Activated CD4-positive, alpha-beta memory T cell treated with anti-CD3 and anti-CD28 coated beads for 36 hours (primary cell): ENCODE data around the gene CD46. TPM values are rescaled to one million over a fixed set of nuclear protein-coding genes. Genes with fewer than 3 reads are reported as not detected.
"Not testable (repeated sequence)": the region's sequence is repeated elsewhere in the genome, so short reads cannot be mapped to it uniquely, and the experiment has no call there.

Experiments
- CTCF ChIA-PET: fragments of 350-600 bp; sonication (Branson Sonifier 250); formaldehyde crosslinking; loops from one replicate; lab custom pipeline; 2021; ENCODE audit warnings: antibody characterized with exemption, inconsistent platforms; lab: Charles Lee
- POLR2A ChIA-PET: fragments of 350-600 bp; sonication (Branson Sonifier 250); formaldehyde crosslinking; loops from one replicate; lab custom pipeline; 2021; ENCODE audit warnings: antibody characterized with exemption; lab: Charles Lee
- DNase-seq: peaks from one replicate; pipeline ENCODE4 v3.0.0-alpha.2; 2020
- H3K27ac Mint-ChIP-seq: one replicate; pipeline ENCODE4 v1.8.0; 2021; ENCODE audit warnings: mixed read lengths
- H3K27me3 Mint-ChIP-seq: one replicate; pipeline ENCODE4 v1.8.0; 2021; ENCODE audit warnings: mixed read lengths
- H3K36me3 Mint-ChIP-seq: one replicate; pipeline ENCODE4 v1.8.0; 2021; ENCODE audit warnings: mixed read lengths
- H3K4me1 Mint-ChIP-seq: one replicate; pipeline ENCODE4 v1.8.0; 2021; ENCODE audit warnings: low read depth, mixed read lengths
- H3K4me3 Mint-ChIP-seq: one replicate; pipeline ENCODE4 v1.8.0; 2021; ENCODE audit warnings: mild to moderate bottlenecking, mixed read lengths
- H3K9me3 Mint-ChIP-seq: one replicate; pipeline ENCODE4 v1.8.0; 2021; ENCODE audit warnings: mixed read lengths
- intact Hi-C: fragments of 100-400 bp; cut with micrococcal nuclease; formaldehyde crosslinking; loops from one replicate; pipeline ENCODE4 v1.15.1; 2023
- total RNA-seq, 2 experiments: library from RNA; stranded (reverse); gene quantifications; one replicate each; pipeline ENCODE4 v1.2.3, GENCODE V29; 2021

The CD46 gene
- total RNA-seq, 2 experiments from 2014 or later: 94.6 to 96.9 TPM

DNA sequence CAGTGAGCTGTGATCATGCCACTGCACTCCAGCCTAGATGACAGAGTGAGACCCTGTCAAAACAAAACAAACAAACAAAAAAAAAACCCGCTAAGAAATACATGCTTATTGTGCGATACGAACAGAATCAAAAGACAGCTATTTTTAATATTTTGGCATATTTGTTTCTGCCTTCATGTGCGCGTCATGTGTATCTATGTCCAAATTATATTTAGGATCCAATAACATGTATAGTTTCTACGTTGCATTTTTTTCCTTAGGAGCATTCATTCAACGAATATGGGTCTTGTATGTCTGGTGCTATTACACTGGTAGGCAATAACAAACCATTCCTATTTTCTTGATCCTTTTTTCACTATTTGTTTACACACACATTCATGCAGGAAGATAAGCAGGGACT, 1.8 kb downstream of the CD46 start:
- peaks cover 13% of the 10 kb centered on the region for H3K36me3 Mint-ChIP-seq
- no peak overlapping the region for H3K4me3 Mint-ChIP-seq
- intact Hi-C loops: loop anchor here (2.0 to 5.0 kb wide), 3 partner anchors 43 to 431 kb away; partner anchors contain the start of gene CD55
- no peaks in the 10 kb centered on the region for H3K9me3 Mint-ChIP-seq
- peaks cover 68% of the 10 kb centered on the region for H3K4me1 Mint-ChIP-seq
- DNase-seq: no peak
- H3K27me3 Mint-ChIP-seq: no peaks in the 10 kb centered on the region
- ChIA-PET POLR2A (interaction anchor here (2.1 kb wide), 1 partner anchor 70 kb away, joined by 7 read pairs; no protein-coding TSS in a partner anchor), CTCF (interaction anchor here (1.3 to 2.1 kb wide), 2 partner anchors 44 to 70 kb away, joined by 4 to 12 read pairs; no protein-coding TSS in a partner anchor)
- H3K27ac Mint-ChIP-seq: no peak overlapping the region

DNA sequence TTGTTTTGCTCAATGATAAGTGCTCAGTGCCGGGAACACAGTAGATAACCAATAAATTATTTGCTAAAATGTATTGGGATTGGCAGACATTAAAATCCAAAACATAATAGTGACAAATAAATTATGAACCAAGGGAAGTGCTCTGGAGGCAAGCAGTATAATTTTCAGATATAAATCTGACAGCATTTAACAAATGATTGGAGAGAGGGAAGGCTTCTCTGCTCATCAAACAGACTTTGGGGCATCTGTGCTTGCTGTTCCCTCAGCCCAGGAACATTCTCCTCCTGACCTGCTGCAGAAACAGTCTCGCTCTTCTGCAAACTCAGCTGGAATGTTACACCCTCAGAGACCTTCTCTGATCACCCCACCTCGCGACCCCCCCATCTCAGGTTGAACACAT, 2.2 kb downstream of the CD46 start:
- no peaks in the 10 kb centered on the region for H3K9me3 Mint-ChIP-seq
- no peak overlapping the region for H3K27ac Mint-ChIP-seq
- H3K27me3 Mint-ChIP-seq: no peaks in the 10 kb centered on the region
- H3K36me3 Mint-ChIP-seq: peaks cover 13% of the 10 kb centered on the region
- DNase-seq: no peak
- no peak overlapping the region for H3K4me3 Mint-ChIP-seq
- peaks cover 64% of the 10 kb centered on the region for H3K4me1 Mint-ChIP-seq
- CTCF ChIA-PET: interaction anchor here (1.3 kb wide), 1 partner anchor 70 kb away, joined by 4 read pairs; no protein-coding TSS in a partner anchor
- POLR2A ChIA-PET: no interaction called here
- intact Hi-C loops: loop anchor here (5.0 kb wide), 2 partner anchors 118 to 432 kb away; partner anchors contain the start of gene CD55

- no peak for DNase-seq
- peaks cover 56% of the 10 kb centered on the region for H3K4me1 Mint-ChIP-seq
- H3K27ac Mint-ChIP-seq: no peak overlapping the region
- intact Hi-C loops: loop anchor here (5.0 kb wide), 2 partner anchors 117 to 433 kb away; partner anchors contain the start of gene CD55
- ChIA-PET CTCF (no interaction called here), POLR2A (no interaction called here)
- H3K27me3 Mint-ChIP-seq: no peaks in the 10 kb centered on the region
- H3K36me3 Mint-ChIP-seq: peaks cover 15% of the 10 kb centered on the region
- no peak overlapping the region for H3K4me3 Mint-ChIP-seq
- H3K9me3 Mint-ChIP-seq: no peaks in the 10 kb centered on the region
Measured at GRCh38 chr1:207754974-207755700, 3.3 kb downstream of the CD46 start.

DNA sequence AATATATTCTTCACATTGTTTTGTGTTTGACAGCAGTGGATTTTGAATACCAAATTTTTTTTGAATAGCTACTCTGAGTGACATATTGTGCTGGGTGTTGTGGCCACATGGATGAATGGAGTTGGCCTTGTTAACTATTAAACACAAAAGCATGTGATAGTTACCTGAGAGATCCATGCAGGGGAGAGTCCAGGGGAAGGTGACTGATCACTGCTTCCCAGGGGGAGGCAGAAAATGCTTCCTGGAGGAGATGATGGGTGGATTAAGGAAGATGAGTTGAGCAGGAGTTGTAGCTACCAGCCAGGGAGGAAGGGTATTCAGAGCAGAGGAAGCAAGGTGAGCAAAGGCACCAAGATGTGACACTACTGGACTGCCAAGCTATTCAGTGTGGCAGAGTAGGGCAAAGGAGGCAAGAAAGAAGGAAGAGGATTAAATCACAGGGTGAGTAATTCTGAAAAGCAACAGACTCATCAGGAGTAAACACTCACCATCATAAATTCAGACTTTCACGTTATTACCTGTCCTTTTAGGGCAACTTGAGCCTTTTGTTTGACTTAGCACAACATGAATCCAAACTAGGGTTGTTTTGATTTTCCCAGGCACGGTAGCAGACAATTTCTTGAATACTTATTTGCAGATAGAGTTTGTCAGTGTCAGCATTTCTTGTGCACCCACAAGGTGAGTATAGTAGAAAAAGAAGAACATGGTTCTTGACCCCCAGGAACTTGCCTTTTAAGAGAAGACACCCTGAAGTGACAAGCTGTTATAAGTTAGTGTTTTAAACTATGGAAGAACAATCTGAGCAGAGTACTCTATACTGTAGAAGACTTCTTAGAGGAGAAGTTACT, 4.2 kb downstream of the CD46 start:
- Mint-ChIP-seq H3K9me3 (no peaks in the 10 kb centered on the region), H3K4me3 (no peak overlapping the region), H3K36me3 (peaks cover 21% of the 10 kb centered on the region), H3K4me1 (peaks cover 49% of the 10 kb centered on the region), H3K27me3 (no peaks in the 10 kb centered on the region), H3K27ac (peak overlapping the region; percentile 4)
- DNase-seq: peak; percentile 16
- POLR2A ChIA-PET: no interaction called here
- intact Hi-C loops: no loop called here
- CTCF ChIA-PET: interaction anchor here (0.6 to 0.8 kb wide), 2 partner anchors 10 to 41 kb away, joined by 4 to 6 read pairs; no protein-coding TSS in a partner anchor

DNA sequence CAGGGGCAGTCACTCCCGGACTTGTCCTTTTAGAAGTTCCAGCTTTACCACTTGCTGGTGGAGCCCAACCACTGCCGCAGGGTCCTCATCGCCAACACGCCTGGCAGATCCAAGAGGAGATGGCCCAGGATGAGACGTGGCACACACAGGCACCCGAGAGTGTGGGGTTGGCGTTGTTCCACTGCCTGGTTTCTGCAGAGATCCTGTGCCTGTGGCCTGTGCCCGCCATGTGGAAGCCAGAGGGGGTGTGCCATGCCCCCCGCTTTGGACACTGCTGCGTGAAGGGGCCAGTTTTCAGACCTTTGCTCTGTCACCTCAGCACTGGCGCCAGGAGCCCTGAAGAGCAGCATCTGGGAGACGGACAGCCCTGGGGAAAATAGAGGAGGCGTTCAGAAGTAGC, 10.8 kb downstream of the CD46 start:
- H3K36me3 Mint-ChIP-seq: peaks cover 56% of the 10 kb centered on the region

GRCh38 chr1:207763091-207763490, 11.2 kb downstream of the CD46 start:
- Mint-ChIP-seq H3K4me1 (peaks cover 3% of the 10 kb centered on the region), H3K27me3 (no peaks in the 10 kb centered on the region), H3K27ac (no peak overlapping the region), H3K9me3 (peaks cover 2% of the 10 kb centered on the region), H3K4me3 (no peak overlapping the region), H3K36me3 (peaks cover 54% of the 10 kb centered on the region)
- POLR2A ChIA-PET: interaction anchor here (0.6 kb wide), 1 partner anchor 22 kb away, joined by 3 read pairs; no protein-coding TSS in a partner anchor
- DNase-seq: no peak
- intact Hi-C loops: no loop called here
- CTCF ChIA-PET: no interaction called here

More for the DNA sequence above, 10.8 kb downstream of the CD46 start:
- Mint-ChIP-seq H3K27ac (no peak overlapping the region), H3K4me1 (peaks cover 6% of the 10 kb centered on the region), H3K4me3 (no peak overlapping the region), H3K9me3 (peaks cover 2% of the 10 kb centered on the region), H3K27me3 (no peaks in the 10 kb centered on the region)
- ChIA-PET CTCF (no interaction called here), POLR2A (interaction anchor here (0.6 kb wide), 1 partner anchor 23 kb away, joined by 3 read pairs; no protein-coding TSS in a partner anchor)
- intact Hi-C loops: no loop called here
- no peak for DNase-seq

- Mint-ChIP-seq H3K27me3 (no peaks in the 10 kb centered on the region), H3K4me1 (no peaks in the 10 kb centered on the region), H3K9me3 (peaks cover 2% of the 10 kb centered on the region), H3K36me3 (peaks cover 58% of the 10 kb centered on the region), H3K4me3 (no peak overlapping the region), H3K27ac (no peak overlapping the region)
- POLR2A ChIA-PET: no interaction called here
- CTCF ChIA-PET: no interaction called here
- intact Hi-C loops: no loop called here
- DNase-seq: no peak
Measured at GRCh38 chr1:207763972-207764371, 12.1 kb downstream of the CD46 start.

DNA sequence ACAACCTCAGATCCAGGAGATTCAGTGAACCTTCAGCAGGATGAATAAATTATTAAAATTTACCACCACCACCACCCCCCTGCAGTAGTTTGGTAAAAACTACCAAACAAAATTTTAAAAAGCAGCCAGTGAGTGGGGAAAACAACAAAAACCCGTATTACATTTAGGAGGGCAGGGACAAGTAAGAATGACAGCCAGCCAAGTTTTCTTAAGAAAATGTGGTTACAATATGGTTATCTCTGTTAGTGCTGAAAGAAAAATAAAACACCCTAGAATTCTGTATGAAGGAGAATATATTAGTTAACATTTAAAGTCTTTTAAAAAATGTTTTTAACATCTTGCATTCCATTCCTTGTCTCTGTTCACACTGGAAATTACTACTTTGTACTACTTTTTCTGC, 14.7 kb downstream of the CD46 start:
- no peak overlapping the region for H3K27ac Mint-ChIP-seq
- no peak for DNase-seq
- H3K27me3 Mint-ChIP-seq: no peaks in the 10 kb centered on the region
- H3K9me3 Mint-ChIP-seq: peaks cover 13% of the 10 kb centered on the region
- no peak overlapping the region for H3K4me3 Mint-ChIP-seq
- peaks cover 69% of the 10 kb centered on the region for H3K36me3 Mint-ChIP-seq
- H3K4me1 Mint-ChIP-seq: no peaks in the 10 kb centered on the region
- CTCF ChIA-PET: no interaction called here
- intact Hi-C loops: no loop called here
- POLR2A ChIA-PET: no interaction called here

DNA sequence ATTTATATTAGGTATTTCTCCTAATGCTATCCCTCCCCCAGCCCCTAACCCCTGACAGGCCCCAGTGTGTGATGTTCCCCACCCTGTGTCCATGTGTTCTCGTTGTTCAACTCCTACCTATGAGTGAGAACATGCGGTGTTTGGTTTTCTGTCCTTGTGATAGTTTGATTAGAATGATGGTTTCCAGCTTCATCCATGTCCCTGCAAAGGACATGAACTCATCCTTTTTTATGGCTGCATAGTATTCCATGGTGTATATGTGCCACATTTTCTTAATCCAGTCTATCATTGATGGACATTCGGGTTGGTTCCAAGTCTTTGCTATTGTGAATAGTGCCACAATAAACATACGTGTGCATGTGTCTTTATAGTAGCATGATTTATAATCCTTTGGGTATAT, 18.7 kb downstream of the CD46 start:
- H3K27me3 Mint-ChIP-seq, H3K27ac Mint-ChIP-seq, CTCF ChIA-PET, intact Hi-C loops, H3K4me3 Mint-ChIP-seq, POLR2A ChIA-PET, H3K4me1 Mint-ChIP-seq, DNase-seq: not testable (repeated sequence)
- Mint-ChIP-seq H3K36me3 (peaks cover 76% of the 10 kb centered on the region), H3K9me3 (peaks cover 16% of the 10 kb centered on the region)

DNA sequence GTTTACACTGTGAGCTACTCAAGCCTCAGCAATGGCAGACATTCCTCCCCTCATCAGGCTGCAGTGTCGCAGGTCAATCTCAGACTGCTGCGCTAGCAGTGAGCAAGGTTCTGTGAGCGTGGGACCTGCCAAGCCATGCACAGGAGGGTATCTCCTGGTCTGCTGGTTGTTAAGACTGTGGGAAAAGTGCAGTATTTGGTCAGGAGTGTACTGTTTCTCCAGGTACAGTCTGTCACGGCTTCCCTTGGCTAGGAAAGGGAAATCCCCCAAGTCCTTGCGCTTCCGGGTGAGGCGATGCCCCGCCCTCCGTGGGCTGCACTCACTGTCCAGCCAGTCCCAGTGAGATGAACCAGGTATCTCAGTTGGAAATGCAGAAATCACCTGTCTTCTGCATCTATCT, 24.2 kb downstream of the CD46 start:
- H3K4me3 Mint-ChIP-seq, POLR2A ChIA-PET, intact Hi-C loops, H3K27ac Mint-ChIP-seq, DNase-seq, H3K27me3 Mint-ChIP-seq: not testable (repeated sequence)
- peaks cover 22% of the 10 kb centered on the region for H3K9me3 Mint-ChIP-seq
- H3K4me1 Mint-ChIP-seq: peaks cover 17% of the 10 kb centered on the region
- CTCF ChIA-PET: interaction anchor here (2.4 kb wide), 1 partner anchor 21 kb away, joined by 8 read pairs; no protein-coding TSS in a partner anchor
- peaks cover 81% of the 10 kb centered on the region for H3K36me3 Mint-ChIP-seq

- H3K27me3 Mint-ChIP-seq, intact Hi-C loops, DNase-seq, H3K4me3 Mint-ChIP-seq, POLR2A ChIA-PET, H3K27ac Mint-ChIP-seq: not testable (repeated sequence)
- H3K9me3 Mint-ChIP-seq: peaks cover 11% of the 10 kb centered on the region
- H3K36me3 Mint-ChIP-seq: peaks cover 67% of the 10 kb centered on the region
- CTCF ChIA-PET: interaction anchor here (2.4 kb wide), 1 partner anchor 20 kb away, joined by 8 read pairs; no protein-coding TSS in a partner anchor
- H3K4me1 Mint-ChIP-seq: peaks cover 21% of the 10 kb centered on the region
Measured at GRCh38 chr1:207777412-207777811, 25.6 kb downstream of the CD46 start.

GRCh38 chr1:207779008-207779407, 27.2 kb downstream of the CD46 start:
- intact Hi-C loops: no loop called here
- Mint-ChIP-seq H3K4me3 (no peak overlapping the region), H3K36me3 (peaks cover 55% of the 10 kb centered on the region), H3K4me1 (peaks cover 14% of the 10 kb centered on the region), H3K27me3 (no peaks in the 10 kb centered on the region), H3K9me3 (peaks cover 11% of the 10 kb centered on the region), H3K27ac (no peak overlapping the region)
- DNase-seq: no peak
- ChIA-PET CTCF (interaction anchor here (0.8 to 0.9 kb wide), 3 partner anchors 33 to 185 kb away, joined by 3 read pairs; no protein-coding TSS in a partner anchor), POLR2A (no interaction called here)
